NCI-H446 treated with DMSO at 0.1 percent for 48 hours (cell line): Measurements from ENCODE around the gene CNTRL.

ENCODE experiments used
- DNase-seq: peaks from one replicate; lab custom pipeline; 2025; lab: John Stamatoyannopoulos, UW

CNTRL gene

DNA sequence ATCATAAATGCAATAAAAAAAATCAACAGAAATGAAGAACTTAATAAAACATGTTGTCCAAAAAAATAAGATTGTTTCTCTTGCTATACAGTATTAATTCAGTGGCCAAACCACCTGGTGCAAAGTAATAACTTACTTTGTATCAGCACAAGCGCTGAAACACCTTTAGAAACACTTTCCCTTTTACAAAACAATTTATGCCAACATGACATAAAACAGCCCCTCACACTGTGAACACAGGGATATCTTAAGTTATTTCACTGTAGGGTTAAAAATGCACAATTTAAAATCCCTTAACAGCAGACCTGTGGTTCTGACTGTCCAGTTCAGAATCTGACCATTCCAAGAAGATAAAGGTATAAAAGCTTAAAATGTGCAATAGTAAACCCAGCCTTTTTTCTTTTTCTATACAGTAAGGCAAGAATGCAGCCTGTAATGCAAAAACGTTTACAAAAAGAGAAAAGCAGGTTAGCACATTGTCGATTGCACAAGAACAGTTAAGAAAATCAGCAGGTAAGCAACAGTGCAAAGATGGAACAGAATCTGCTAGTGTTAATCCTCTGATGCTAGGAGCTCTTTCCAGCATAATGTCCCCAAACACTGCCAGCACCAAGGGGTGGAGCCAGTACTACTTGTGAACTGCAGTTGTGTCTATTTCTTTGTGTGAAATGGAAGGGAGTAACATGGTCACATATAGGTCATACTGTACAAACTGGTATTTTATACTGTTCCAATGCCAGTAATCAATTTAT, 105.4 kb downstream of the CNTRL start:
- no peak for DNase-seq

DNA sequence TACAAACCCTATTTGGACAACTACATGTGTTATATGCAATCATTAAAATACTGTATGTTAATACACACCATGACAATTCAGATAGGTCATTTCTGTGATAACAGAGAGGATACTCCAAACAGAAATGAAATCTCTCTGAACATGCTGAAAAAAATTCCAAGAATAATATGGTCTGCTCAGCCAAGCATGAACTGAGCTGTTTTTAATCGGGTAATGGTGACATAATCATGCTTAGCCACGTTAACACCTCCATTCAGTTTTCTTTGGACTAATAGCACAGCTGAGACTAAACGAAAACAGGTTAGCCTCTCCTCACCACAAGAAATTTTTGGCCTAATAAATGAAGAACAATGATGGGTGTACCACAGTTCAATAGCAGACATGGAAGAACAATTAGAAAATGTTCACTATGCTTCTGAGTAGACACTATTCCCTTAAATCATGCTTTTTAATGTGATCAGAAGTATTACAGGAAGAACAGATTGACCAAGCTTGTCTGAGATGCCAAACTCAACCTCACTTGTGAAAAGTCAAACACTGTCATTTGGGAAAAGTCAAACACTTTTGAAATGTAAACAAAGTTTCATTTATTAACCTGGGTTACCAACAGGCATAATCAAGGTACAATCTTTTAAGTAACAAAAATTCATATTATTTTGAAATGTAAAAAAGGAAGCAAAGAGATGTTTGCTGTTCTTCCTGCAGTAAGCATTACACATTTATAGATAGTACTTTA, 107.5 kb downstream of the CNTRL start:
- no peak for DNase-seq

DNA sequence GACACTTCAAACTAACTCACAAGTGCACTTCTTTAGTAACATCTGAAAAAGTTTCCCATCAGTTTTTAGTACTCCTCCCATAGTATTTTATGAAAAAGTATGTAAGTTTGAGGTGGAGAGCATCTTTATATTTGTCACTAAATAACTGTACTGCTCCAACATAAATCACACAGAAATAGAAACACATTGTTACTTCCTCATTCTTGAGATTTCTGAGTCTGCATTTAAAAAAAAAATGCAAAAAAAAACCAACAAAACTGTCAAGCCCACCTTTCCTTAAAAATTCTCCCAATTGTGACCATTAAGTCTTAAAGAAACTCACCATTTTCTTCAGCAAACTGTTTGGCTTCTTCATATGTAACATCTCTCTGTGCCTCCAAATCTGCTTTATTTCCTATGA, 108.2 kb downstream of the CNTRL start:
- DNase-seq: no peak

DNA sequence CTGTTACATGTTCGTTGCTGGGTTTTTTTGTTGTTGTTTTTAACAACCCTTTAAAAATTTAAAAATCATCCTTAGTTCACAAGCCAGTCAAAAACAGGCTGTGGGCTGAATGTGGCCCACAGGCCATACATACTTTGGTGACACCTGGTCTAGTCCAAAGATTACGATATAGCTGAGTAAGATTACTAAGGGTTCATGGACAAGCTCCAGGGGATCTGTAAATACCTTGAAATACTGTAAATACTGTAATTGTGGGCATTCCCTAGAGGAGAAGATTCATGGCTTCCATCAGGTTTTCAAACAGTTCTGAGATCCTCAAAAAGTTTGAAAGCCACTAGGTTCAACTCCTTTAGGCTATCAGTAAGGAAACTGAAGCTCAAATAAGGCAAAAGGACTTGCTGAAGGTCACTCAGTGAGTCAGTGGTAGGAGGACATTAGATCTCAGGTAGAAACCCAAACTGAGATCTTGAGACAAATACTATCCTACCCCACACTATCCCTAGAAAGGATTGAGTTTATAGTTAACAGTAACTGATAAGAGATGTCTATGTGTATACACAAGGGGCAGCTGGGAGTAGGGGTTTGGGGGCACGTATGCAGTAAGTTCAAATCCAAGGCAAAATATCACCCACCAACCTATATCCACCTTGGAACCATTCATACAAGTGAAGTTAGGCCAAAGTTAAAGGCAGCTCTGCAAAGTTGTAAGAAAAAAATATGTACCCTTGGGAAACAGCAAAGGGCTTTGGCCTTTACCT, 109.1 kb downstream of the CNTRL start:
- DNase-seq: no peak

DNA sequence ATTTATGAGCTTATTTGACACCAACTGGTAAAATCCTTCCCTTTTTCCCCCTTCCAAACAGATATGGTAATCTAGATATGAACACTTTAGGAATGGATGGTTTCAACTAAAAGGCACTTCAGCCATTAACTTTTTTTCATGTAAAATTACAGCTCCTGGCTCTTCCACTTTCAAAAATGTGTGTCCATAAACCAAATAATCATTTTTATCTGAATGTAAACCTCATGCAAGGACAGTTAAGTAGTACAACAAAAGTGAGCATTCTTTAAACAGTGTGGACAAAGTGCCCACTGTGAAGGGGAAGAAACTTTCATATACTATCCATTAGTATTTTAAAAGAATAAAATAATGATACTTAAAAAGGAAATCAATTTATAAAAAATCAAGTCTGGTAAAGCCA, 109.7 kb downstream of the CNTRL start:
- no peak for DNase-seq

DNA sequence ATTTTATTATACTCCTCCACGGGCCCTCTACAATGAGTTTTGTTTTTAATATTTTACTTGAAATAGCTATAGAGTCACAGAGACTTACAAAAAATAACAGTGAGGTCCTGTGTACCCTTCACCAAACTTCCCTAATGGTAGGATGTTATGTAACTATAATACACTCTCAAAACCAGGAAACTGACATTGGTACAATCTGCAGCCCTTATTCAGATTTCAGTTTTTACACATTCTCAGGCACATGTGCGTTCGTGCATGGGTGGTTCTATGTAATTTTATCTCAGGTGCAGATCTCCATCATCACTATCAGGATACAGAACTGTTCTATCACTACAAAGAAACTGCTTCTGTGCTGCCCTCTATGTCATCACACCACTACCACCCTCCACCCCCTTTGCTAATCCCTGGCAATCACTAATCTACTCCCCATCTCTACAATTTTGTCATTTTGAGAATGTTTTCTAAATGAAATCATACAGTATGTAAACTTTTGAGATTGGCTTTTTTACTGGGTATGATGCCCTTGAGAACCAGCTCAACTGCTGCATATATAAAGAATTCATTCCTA, 110.5 kb downstream of the CNTRL start:
- DNase-seq: no peak

DNA sequence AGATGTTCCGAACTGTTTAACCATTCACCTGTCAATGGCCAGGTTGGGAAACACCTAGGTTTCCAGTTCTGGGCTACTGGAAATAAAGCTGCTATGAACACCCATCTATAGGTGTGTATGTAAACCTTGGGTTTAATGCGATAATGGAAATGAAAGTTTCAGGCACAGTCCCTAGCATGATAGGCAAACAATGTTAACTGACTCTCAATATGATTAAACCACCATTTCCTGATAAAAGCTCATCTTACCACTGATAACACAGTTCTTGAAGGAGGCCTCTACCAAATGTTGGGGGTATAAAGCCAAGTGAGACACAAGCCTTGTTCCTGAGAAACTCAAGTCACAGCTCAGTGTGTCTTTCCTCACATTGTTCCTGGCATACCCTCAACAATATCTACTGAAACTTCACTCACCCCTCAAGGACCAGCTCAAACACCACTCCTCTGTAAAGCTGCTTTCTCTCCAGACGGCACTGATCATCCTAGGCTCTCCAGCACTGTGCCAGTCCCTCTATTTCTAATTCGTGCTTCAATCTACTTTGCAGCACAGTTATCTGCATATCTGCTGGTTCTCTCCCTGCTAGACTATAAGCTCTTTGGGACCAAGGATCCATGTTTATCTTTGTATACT, 111.1 kb downstream of the CNTRL start:
- DNase-seq: no peak

DNA sequence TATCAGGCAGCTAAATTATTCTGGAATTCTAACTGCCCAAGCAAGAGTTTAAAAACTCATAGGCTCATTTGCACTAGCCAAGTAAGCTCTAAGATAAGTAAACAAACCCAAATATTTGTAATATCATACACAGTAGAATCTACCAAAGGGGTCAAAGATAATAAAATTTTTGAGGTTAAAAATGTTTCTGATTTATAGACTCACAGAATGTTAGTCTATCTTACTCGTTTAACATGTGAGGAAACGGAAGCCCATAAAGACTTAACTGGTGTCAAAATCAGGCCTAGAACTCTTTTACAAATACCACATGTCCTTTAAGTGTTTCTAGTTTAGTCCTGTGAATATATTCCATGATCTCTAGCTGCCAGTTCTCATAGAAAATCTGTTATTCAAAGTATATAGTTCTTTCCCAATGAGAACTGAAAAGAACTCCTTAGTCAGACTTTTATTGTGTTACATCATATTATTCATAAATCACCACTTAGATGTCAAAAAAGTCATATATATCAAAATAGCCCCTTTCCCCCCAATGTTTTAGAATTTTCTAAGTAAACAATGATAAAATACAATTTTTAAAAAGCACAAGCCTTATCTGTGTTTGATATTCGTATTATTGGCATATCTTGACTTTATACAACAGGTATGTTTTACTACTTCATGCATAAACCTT, 113.0 kb downstream of the CNTRL start:
- DNase-seq: no peak

DNA sequence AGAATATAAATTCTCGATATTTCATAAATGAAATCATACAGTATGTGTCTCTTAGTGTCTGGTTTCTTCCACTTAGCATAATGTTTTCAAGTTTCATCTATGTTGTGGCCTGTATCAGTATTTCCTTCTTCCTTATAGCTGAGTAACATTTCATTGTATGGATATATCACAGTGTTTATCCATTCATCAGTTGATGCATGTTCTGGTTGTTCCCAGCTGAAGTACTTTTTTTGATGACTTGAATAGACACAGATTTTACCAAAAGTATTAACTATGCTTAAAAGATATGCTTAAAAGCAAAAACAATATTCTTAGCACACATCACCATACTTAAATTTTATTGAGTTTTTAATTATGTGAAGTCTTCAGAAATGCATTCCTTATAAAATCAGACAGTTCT, 114.3 kb downstream of the CNTRL start:
- DNase-seq: no peak

DNA sequence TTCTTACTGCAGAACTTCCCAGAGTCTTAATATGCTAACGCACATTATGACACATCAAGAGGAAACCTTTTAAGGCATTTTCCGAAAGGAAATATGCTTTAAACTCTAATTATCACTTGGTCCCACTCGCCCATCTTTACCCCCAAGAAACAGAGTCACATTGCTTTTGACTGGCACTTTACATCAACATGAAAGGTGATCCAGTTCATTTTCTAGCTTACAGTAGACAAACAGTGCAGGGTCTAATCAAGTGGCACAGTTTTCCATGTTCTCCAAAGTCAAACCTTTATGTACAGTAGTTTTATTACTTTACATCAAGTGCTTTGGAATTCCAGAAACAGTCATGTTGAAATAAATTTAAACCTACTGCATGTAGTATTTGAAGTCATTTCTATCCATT, 114.9 kb downstream of the CNTRL start:
- no peak for DNase-seq

DNA sequence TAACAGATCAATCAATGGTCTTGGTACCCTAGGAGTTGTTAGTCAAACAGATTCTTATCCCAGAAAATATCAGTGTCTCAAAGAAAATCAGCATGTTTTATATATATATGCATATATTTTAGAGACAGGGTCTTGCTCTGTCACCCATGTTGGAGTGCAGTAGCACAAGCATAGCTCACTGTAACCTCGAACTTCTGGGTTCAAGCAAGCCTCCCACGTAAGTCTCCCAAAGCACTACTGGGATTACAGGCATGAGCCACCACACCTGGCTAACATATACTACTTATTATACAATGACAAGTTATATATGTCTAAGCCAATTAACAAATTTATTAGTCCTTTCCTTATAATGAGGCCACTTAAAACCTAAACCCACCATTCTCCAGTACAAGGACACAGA, 116.5 kb downstream of the CNTRL start:
- no peak for DNase-seq

DNA sequence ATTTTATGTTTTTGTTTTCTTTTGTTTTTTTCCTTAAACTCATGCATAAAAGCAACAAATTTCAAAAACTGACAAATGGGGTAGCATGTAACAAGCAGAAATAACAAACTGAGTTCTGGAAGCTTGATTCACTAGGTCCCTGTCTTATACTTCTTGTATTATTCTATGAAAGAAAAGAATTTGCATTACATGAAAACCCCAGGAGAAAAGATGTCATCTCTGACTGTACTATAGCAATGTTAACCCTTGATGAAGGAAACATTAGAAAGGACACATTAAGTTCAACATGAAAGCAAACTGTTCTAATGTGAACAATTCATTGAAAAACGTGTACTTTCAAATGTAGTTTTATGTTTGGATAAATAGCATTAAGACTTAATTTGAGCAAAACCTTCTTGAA, 117.8 kb downstream of the CNTRL start:
- DNase-seq: no peak

DNA sequence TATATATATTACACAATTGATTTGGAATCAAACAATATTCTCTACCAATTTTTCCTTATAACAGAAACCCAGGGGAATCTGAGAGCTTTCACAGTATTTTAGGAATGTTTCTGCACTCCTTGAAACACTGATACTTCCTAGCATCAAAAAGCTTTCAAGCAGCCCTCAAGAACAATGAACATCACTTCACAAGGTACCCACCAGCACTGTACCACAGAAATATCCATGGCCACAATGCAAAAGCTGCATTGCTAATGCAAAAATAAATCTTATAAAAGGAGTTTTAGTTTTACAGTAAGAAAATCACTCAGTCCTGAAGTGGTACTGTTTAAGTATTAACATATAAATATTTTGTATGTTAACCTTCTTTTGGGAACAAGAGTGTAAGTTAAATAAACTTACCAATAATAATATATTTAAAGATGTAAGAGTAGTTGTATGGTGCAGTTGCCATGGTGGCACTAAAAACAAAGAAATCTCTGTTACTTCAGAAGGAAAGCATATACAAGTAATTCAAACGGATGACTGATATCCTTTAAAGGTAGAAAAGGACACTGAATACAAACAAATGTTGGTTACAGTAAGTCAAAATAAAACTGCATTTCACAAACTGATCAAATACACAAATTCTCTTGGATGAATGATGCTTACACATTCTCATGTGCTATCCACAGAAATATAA, 118.3 kb downstream of the CNTRL start:
- no peak for DNase-seq

DNA sequence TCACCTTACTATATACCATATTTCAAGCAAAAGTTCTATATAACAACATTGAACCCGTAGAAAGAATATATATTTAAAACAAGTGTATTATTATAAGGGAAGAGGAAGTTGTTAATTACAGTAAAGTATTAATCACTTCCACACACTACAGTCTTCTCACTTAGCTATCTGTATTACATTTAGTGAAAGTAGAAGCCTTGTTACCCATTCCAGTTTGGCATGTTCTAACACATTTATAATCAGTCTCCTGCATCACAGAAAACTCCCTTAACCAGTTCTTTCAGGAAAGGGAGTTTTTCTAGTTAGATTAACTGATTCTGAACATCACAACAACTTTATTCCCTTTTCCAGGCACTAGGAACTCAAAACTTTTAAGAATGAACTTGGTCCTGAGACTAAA, 120.0 kb downstream of the CNTRL start:
- no peak for DNase-seq

DNA sequence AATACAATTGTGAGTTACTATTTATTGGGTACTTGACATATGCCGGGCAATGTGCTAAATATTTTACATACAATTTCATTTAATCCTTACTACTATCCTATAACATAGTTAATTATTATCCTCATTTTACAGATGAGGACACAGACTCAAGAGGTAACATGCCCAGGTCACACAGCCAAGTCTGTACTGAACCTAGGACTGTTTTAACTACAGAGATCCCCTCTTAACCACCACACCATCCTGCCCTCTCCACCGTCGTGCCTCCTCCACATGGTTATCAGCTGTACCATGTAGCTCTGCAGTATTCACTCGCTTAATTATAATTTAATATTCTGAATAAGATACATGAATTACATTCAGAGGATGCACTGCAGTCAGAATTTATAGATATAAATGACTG, 121.6 kb downstream of the CNTRL start:
- no peak for DNase-seq

DNA sequence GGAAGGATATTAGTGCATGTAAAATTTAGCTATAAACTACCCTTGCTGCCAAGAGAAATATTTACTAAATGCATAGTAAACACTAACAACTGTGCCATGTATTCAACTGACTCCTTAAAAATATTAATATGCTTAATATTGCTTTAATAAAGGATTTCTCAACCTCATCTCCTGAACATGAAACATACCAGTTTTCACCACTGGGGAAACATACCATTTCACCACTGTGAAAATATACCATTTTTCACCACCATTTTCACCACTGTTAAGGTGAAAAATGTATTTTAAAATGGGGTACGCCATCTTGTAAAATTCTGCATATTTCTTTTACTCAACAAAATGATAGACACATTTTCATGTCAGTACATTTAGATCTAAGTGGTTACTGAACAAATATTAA, 122.4 kb downstream of the CNTRL start:
- DNase-seq: no peak

DNA sequence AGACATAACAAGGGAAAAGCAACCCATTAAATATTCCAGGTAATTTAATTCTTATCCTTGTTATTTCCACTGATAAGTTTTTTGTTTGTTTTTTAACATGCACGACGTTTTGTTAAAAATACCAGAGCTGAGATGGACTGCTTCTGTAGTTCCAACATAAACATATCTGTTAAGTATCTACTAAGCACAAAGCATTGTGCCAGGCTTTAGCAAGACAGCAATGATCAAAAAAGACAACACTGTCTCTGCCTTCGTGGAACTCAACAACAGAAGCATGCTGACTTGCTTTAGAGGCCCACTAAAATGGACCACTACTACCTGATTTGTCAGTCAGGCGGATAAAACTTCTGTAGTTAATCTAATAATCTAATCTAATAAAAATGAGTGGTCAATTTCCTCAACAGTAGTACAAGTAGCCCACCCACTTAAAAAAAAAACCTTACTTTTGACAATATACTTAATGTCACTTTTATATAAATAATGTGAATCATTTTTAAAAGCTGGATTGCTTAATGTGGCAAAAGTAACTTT, 123.8 kb downstream of the CNTRL start:
- DNase-seq: no peak

DNA sequence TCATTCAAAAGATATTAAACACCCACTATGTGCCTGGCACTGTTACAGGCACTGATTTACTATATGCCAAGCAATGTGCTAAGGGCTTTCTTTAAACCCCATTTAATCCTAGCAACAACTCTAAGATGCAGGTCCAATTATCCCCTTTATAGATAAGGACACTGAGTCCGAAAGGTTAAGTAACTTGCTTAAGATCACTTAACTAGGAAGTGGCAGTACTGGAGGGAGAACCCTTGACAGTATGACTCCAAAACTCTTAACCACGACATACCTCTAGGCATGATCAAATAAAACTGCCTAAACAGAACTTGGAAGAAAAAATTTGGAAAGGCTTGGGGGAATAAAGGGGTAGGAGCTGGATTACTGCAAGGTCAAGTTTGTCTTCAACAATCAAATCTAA, 125.2 kb downstream of the CNTRL start:
- DNase-seq: no peak

DNA sequence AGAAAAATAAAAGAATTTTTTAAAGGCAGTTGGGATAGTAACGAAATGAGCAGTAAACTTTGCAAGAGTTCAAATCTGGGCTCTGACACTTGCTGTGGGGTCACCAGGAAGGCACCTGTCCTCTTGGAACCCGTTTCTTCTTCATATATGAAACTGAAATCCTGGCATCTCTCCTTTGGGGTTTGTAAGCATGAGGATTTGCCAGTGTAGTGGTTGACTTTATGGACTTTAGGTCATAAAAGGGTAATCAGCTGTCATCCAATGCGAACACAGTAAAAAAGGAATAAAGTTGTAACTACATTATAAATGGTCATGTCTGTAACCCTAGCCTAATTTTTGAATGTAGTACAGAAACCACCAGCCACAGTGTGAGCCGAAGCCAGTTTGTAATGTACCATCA, 125.6 kb downstream of the CNTRL start:
- no peak for DNase-seq

DNA sequence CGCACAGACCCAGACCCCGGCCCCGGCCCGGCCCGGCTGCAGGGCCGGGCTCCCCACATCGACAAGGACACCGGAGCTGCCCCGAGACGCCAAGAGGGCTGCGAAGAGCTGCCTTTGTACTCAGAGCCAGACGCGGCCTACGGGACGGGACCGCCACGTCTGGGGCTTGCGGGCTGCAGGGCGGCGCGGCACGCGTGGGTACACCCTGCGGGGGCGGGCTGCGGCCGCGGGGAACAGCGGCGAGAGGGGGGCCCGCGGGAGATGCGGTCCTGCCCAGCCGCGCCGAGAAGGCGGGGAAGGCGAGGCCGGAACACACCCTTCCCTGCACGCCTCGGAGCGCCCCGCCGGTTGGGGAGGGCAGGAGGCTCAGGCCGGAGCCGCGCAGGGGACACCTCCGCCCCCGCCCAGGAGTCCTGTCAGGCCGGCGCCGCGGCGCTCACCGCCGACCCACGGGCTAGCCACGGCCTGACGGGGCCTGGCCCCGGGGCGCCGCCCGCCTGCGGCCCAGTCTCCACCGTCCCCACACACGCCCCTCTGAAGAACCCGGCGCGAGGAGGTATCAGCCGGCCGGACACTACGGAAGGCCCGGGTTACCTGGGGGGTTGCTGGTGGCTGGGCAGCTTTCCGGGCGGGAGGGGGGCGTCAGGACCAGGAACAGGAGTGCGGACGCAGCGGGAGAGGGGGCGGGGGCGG, 126.4 kb downstream of the CNTRL start:
- DNase-seq: no peak
